ENCODE results near the gene PRRX2.

PRRX2 gene

GRCh38 chr9:129647635-129648034, 17.8 kb upstream of the PRRX2 start:
- no peak for DNase-seq (ENCODE audit: extremely low read depth, low read depth)
- no peak for TF ChIP-seq CTCF (IDR thresholded peaks at IDR 0.05; ENCODE audit: low read depth, low read length, missing control alignments)
- no peak overlapping the region for H3K4me3 ChIP-seq (replicated peaks; ENCODE audit: low read depth, low read length)

- TF ChIP-seq CTCF (IDR thresholded peaks at IDR 0.05; ENCODE audit: low read depth, low read length, missing control alignments) = no peak
- DNase-seq (ENCODE audit: extremely low read depth, low read depth) = no peak
- no peak overlapping the region for H3K4me3 ChIP-seq (replicated peaks; ENCODE audit: low read depth, low read length)
Observed at GRCh38 chr9:129648092-129648763, 17.2 kb upstream of the PRRX2 start.

GRCh38 chr9:129648764-129649115, 16.7 kb upstream of the PRRX2 start:
- no peak for TF ChIP-seq CTCF (IDR thresholded peaks at IDR 0.05; ENCODE audit: low read depth, low read length, missing control alignments)
- DNase-seq (ENCODE audit: extremely low read depth, low read depth) = no peak

GRCh38 chr9:129649726-129650679, 15.4 kb upstream of the PRRX2 start:
- no peak overlapping the region for H3K4me3 ChIP-seq (replicated peaks; ENCODE audit: low read depth, low read length)
- peak; percentile 61 for DNase-seq (ENCODE audit: extremely low read depth, low read depth)
- TF ChIP-seq CTCF (IDR thresholded peaks at IDR 0.05; ENCODE audit: low read depth, low read length, missing control alignments) = no peak

More at GRCh38 chr9:129648764-129649115, 16.7 kb upstream of the PRRX2 start:
- no peak overlapping the region for H3K4me3 ChIP-seq (replicated peaks; ENCODE audit: low read depth, low read length)

- no peak for TF ChIP-seq CTCF (IDR thresholded peaks at IDR 0.05; ENCODE audit: low read depth, low read length, missing control alignments)
- no peak overlapping the region for H3K4me3 ChIP-seq (replicated peaks; ENCODE audit: low read depth, low read length)
- DNase-seq (ENCODE audit: extremely low read depth, low read depth) = no peak
Observed at GRCh38 chr9:129650680-129651235, 14.7 kb upstream of the PRRX2 start.

GRCh38 chr9:129653823-129654553, 11.5 kb upstream of the PRRX2 start:
- TF ChIP-seq CTCF (IDR thresholded peaks at IDR 0.05; ENCODE audit: low read depth, low read length, missing control alignments) = no peak
- no peak overlapping the region for H3K4me3 ChIP-seq (replicated peaks; ENCODE audit: low read depth, low read length)
- DNase-seq (ENCODE audit: extremely low read depth, low read depth) = no peak
